ENCODE data around the gene NPIPB9. TPM values are rescaled to one million over a fixed set of nuclear protein-coding genes. Genes with fewer than 3 reads are reported as not detected.
"Not testable (repeated sequence)": the region's sequence is repeated elsewhere in the genome, so short reads cannot be mapped to it uniquely, and the experiment has no call there.

Gene NPIPB9
- total RNA-seq (2014; rRNA removed; shearing (Covaris generic)) (0.38 TPM in 1 of 2 replicates, not detected in the other), polyA plus RNA-seq (2016; fragmentation: Nextera tagmentation; extraction: Ambion mirVana) (not detected in 2 replicates)

DNA sequence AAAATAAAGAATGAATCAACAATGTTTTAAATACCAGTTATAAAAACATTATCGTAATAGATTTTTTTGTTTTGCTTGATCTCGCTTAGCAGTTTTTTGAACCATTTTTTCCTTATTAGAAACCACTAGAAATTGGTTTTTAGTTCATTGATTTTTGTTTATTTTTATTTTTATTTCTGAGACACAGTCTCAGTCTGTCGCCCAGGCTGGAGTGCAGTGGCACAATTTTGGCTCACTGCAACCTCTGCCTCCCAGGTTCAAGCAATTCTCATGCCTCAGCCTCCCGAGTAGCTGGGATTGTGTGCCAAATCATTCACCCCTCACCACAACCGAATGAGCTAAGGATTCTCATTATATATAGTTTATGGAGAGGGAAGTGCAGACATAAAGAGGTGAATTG lies at the start of gene NPIPB9:
NPIPB9 (plus strand) TSS at position 301 of the 400 bp plus-strand sequence.
- H4K20me1 ChIP-seq (ENCODE audit: insufficient read depth); H3K4me2 ChIP-seq (ENCODE audit: unreplicated experiment); H2AFZ ChIP-seq; in situ Hi-C loops (cut with MboI); H3K9me2 ChIP-seq (ENCODE audit: insufficient read depth); H3K79me2 ChIP-seq (ENCODE audit: insufficient read depth); H3K36me3 ChIP-seq (ENCODE audit: low read depth); H3K4me1 ChIP-seq (ENCODE audit: insufficient read depth); H3K9ac ChIP-seq; H3F3A ChIP-seq (ENCODE audit: insufficient read depth); H3K27me3 ChIP-seq (replicated peaks; ENCODE audit: insufficient read depth); H3K9me3 ChIP-seq (ENCODE audit: low read depth); H3K4me3 ChIP-seq; H3K27ac ChIP-seq; DNase-seq: not testable (repeated sequence)
- no CpG with 5 or more reads among the region's 5 CpGs for WGBS, 2 experiments (ENCODE audit: low coverage in 1 of 2, low lambda C conversion rate in 2 of 2, missing lambda C conversion rate in 2 of 2)

DNA sequence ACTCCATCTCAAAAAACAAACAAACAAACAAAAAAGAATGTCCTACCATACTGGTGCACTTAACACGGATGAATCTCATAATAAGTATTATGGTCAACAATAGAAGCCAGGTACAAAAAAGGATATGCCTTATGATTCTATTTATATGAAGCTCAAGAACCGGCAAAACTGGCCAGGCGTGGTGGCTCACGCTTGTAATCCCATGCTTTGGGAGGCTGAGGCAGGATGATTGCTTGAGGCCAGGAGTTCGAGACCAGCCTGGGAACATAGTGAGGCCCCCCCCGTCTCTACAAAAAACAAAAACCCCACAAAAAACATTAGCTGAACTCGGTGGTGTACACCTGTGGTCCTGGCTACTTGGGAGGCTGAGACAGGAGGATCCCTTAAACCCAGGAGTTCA lies 47.3 kb upstream of the NPIPB9 start:
- H3F3A ChIP-seq (ENCODE audit: insufficient read depth); H3K27me3 ChIP-seq (replicated peaks; ENCODE audit: insufficient read depth); H3K4me3 ChIP-seq; H3K27ac ChIP-seq; in situ Hi-C loops (cut with MboI); H4K20me1 ChIP-seq (ENCODE audit: insufficient read depth); H3K9me2 ChIP-seq (ENCODE audit: insufficient read depth); H3K4me1 ChIP-seq (ENCODE audit: insufficient read depth); H3K9me3 ChIP-seq (ENCODE audit: low read depth); H3K79me2 ChIP-seq (ENCODE audit: insufficient read depth); H3K36me3 ChIP-seq (ENCODE audit: low read depth); H2AFZ ChIP-seq; H3K9ac ChIP-seq; DNase-seq; H3K4me2 ChIP-seq (ENCODE audit: unreplicated experiment): not testable (repeated sequence)
- 46 to 58% methylated on average over 5 of the region's 7 CpGs for WGBS, 2 experiments (ENCODE audit: low coverage in 1 of 2, low lambda C conversion rate in 2 of 2, missing lambda C conversion rate in 2 of 2)

DNA sequence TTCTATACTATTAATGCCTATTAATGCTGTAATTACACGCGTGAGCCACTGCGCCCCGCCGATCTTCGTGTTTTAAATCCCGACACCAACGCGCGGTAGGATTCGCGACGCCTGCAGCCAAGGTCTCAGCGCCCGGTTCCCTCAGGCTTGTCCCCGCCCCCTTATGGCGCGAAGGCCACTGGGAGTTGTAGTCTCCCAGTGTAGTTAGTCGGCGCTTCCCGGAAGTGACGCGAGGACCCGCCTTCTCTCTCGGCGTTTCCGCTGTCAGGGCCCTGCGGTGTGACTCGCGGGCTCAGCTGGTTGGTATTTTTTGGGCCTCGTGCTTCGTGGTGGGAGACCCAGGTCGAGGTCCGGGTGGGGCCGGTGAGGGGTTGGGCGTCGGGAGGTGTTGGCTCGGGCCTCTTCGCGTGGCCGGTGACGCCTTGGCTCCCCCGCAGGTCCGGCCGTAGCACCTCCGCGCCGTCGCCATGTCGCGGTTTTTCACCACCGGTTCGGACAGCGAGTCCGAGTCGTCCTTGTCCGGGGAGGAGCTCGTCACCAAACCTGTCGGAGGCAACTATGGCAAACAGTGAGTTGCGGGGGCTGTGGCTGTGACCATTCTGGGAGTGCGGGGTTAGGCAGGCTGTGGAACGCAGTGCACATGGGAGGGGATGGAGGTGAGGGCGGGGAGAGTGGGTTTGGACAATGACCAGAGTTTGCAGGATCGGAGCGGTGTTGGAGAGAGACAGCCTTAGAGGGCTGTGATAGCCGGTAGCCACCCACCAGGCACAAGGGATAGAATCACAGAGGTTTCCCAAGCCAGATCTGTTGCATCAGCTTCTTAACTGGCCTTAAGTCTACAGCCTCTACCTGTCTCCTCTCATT lies 40.1 kb upstream of the NPIPB9 start, which contains the start of gene EIF3C:
EIF3C (plus strand) TSS at position 245 of the 864 bp plus-strand sequence; CDS start at position 468, 223 bp downstream.
- H4K20me1 ChIP-seq (ENCODE audit: insufficient read depth); H3K36me3 ChIP-seq (ENCODE audit: low read depth); H3K79me2 ChIP-seq (ENCODE audit: insufficient read depth); H3K27me3 ChIP-seq (replicated peaks; ENCODE audit: insufficient read depth); H3K4me1 ChIP-seq (ENCODE audit: insufficient read depth); H2AFZ ChIP-seq; H3K9me2 ChIP-seq (ENCODE audit: insufficient read depth); H3K4me3 ChIP-seq; H3K9me3 ChIP-seq (ENCODE audit: low read depth); H3K27ac ChIP-seq; H3F3A ChIP-seq (ENCODE audit: insufficient read depth); DNase-seq; in situ Hi-C loops (cut with MboI); H3K9ac ChIP-seq; H3K4me2 ChIP-seq (ENCODE audit: unreplicated experiment): not testable (repeated sequence)
- WGBS, 2 experiments (ENCODE audit: low coverage in 1 of 2, low lambda C conversion rate in 2 of 2, missing lambda C conversion rate in 2 of 2) = no CpG with 5 or more reads among the region's 66 CpGs

DNA sequence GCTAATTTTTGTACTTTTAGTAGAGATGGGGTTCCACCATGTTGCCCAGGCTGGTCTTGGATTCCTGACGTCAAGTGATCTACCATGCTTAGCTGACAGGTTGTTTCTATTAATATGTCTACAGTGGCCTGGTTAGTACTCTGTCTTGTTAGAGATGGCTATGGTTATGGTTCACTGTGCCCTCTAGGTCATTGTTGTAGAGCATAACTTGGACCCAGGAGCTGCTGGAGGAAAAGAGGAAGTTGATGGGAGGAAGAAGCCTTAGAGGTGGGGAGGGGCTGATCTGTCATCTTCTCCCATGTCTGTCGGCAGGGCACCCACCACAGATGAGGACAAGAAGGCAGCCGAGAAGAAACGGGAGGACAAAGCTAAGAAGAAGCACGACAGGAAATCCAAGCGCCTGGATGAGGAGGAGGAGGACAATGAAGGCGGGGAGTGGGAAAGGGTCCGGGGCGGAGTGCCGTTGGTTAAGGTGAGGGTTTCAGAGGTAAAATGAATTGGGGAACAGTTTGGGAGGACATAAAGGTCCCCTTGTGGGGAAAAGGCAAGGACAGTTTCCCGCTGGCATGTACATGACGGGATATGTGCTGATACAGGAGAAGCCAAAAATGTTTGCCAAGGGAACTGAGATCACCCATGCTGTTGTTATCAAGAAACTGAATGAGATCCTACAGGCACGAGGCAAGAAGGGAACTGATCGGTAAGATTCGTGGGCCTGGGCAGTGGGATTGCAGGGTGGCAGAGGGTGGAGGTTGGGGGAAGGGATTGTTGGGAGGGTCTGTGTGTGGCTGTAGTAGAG lies 28.5 kb upstream of the NPIPB9 start:
- H3K9me2 ChIP-seq (ENCODE audit: insufficient read depth); H3F3A ChIP-seq (ENCODE audit: insufficient read depth); H3K79me2 ChIP-seq (ENCODE audit: insufficient read depth); H3K9me3 ChIP-seq (ENCODE audit: low read depth); H3K27me3 ChIP-seq (replicated peaks; ENCODE audit: insufficient read depth); H3K27ac ChIP-seq; H3K4me3 ChIP-seq; H3K4me2 ChIP-seq (ENCODE audit: unreplicated experiment); DNase-seq; in situ Hi-C loops (cut with MboI); H3K9ac ChIP-seq; H3K4me1 ChIP-seq (ENCODE audit: insufficient read depth); H3K36me3 ChIP-seq (ENCODE audit: low read depth); H4K20me1 ChIP-seq (ENCODE audit: insufficient read depth); H2AFZ ChIP-seq: not testable (repeated sequence)
- 96 to 98% methylated on average over 3 to 13 of the region's 15 CpGs for WGBS, 2 experiments (ENCODE audit: low coverage in 1 of 2, low lambda C conversion rate in 2 of 2, missing lambda C conversion rate in 2 of 2)

DNA sequence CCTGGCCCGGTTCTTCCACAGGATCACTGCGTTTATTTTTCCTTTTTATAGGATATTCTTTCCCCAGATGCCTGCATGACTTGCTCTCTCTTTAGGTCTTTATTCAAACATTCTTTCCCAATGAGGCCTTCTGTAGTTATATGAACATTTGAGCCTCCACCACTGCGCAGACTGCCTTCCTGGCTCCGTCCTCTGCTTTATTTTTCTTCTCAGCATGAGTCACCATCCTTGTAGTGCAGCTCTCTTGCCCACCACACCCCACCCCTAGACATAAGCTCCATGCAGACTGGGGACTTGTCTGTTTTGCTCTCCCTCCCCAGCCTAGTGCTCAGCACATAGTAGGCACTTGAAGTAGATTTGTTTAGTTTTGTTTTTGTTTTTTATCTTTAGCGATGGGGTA lies 20.3 kb upstream of the NPIPB9 start:
- H3K9me3 ChIP-seq (ENCODE audit: low read depth); H3K79me2 ChIP-seq (ENCODE audit: insufficient read depth); H3K36me3 ChIP-seq (ENCODE audit: low read depth); H3K9ac ChIP-seq; H3K4me3 ChIP-seq; H3F3A ChIP-seq (ENCODE audit: insufficient read depth); H3K4me1 ChIP-seq (ENCODE audit: insufficient read depth); H3K9me2 ChIP-seq (ENCODE audit: insufficient read depth); H3K4me2 ChIP-seq (ENCODE audit: unreplicated experiment); H3K27ac ChIP-seq; H4K20me1 ChIP-seq (ENCODE audit: insufficient read depth); DNase-seq; in situ Hi-C loops (cut with MboI); H3K27me3 ChIP-seq (replicated peaks; ENCODE audit: insufficient read depth); H2AFZ ChIP-seq: not testable (repeated sequence)
- no CpG with 5 or more reads among the region's 5 CpGs for WGBS, 2 experiments (ENCODE audit: low coverage in 1 of 2, low lambda C conversion rate in 2 of 2, missing lambda C conversion rate in 2 of 2)

DNA sequence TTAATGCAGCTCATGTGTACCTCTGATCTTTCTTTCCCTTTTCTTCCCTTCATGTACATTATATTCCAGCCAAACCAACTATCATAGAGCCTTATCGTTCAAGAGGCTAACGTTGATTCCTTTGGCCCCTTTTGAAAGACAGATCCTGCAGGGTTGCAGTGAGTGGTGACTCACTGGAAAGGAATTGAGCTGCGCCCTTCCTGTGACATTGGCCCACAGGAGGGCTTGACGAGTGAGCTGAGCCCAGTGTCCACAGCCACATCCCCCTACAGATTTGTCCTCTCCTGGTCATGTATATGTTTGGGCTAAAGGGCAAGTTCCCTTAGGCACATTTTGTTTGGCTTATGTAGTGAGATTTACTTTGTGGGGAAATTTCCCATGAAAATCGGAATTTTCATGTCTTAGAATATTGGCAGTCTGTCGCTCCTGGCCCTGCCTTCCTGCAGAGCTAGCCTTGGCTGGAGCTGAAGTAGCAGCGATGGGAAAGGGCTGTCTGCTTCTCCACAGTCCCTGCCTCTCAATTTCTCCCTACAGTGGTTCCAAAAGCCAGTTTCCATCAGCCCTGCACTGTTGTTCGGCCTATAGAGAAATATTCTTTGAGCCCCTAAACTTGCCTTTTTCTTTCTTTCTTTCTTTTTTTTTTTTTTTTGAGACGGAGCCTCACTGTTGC lies 19.0 kb upstream of the NPIPB9 start:
- not testable (repeated sequence) for H3K79me2 ChIP-seq (ENCODE audit: insufficient read depth)
- peak overlapping the region; percentile 43; the same call in 1 of the 2 replicates for H3K27ac ChIP-seq
- WGBS, 2 experiments (ENCODE audit: low coverage in 1 of 2, low lambda C conversion rate in 2 of 2, missing lambda C conversion rate in 2 of 2) = 26 to 27% methylated on average over 2 to 3 of the region's 9 CpGs

DNA sequence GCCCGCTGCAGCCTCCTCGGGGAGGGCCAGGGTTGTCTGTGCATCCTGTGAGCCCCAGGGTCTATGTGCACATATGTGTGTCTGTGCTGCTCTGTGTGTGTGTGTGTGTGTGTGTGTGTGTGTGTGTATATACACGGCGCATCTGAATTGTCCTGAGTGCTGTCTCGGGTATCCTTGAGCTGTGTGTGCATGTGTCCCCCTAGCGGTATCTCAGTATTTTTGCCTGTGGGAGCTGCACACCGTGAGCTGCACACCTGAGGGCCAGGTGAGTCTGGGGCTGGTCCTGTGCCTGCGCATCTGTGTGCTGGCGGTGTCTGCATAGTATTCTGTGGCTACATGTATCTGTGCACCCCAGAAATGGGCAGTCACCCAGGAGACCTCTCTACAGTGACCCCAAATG lies 11.8 kb upstream of the NPIPB9 start:
- H3K27ac ChIP-seq; H4K20me1 ChIP-seq (ENCODE audit: insufficient read depth); H3K9me3 ChIP-seq (ENCODE audit: low read depth); H3K27me3 ChIP-seq (replicated peaks; ENCODE audit: insufficient read depth); H3K4me3 ChIP-seq; H2AFZ ChIP-seq; H3K4me1 ChIP-seq (ENCODE audit: insufficient read depth); H3K9me2 ChIP-seq (ENCODE audit: insufficient read depth); H3K79me2 ChIP-seq (ENCODE audit: insufficient read depth); DNase-seq; H3K9ac ChIP-seq; H3F3A ChIP-seq (ENCODE audit: insufficient read depth); in situ Hi-C loops (cut with MboI); H3K4me2 ChIP-seq (ENCODE audit: unreplicated experiment); H3K36me3 ChIP-seq (ENCODE audit: low read depth): not testable (repeated sequence)
- no CpG with 5 or more reads among the region's 9 CpGs for WGBS, 2 experiments (ENCODE audit: low coverage in 1 of 2, low lambda C conversion rate in 2 of 2, missing lambda C conversion rate in 2 of 2)

More for the DNA sequence above, 19.0 kb upstream of the NPIPB9 start:
- H2AFZ ChIP-seq; H3K4me2 ChIP-seq (ENCODE audit: unreplicated experiment); DNase-seq; H4K20me1 ChIP-seq (ENCODE audit: insufficient read depth); H3K9ac ChIP-seq; H3K4me3 ChIP-seq; H3K9me3 ChIP-seq (ENCODE audit: low read depth); H3K4me1 ChIP-seq (ENCODE audit: insufficient read depth); H3K36me3 ChIP-seq (ENCODE audit: low read depth); H3K9me2 ChIP-seq (ENCODE audit: insufficient read depth); H3K27me3 ChIP-seq (replicated peaks; ENCODE audit: insufficient read depth); H3F3A ChIP-seq (ENCODE audit: insufficient read depth); in situ Hi-C loops (cut with MboI): not testable (repeated sequence)

Measured in GM23248 (cell line).